ENCODE data around the gene RAB11FIP3.
"Not testable (repeated sequence)": the region's sequence is repeated elsewhere in the genome, so short reads cannot be mapped to it uniquely, and the experiment has no call there.

Gene RAB11FIP3

GRCh38 chr16:496097-496886, 70.8 kb downstream of the RAB11FIP3 start:
- no peak for DNase-seq

- no peak for DNase-seq
Observed at GRCh38 chr16:497258-497657, 71.8 kb downstream of the RAB11FIP3 start.

- DNase-seq, result no peak
Observed at GRCh38 chr16:499924-500323, 74.5 kb downstream of the RAB11FIP3 start.

GRCh38 chr16:500709-501108, 75.3 kb downstream of the RAB11FIP3 start:
- DNase-seq, result no peak

GRCh38 chr16:502179-502943, 76.9 kb downstream of the RAB11FIP3 start:
- no peak for DNase-seq

GRCh38 chr16:503150-504071, 78.0 kb downstream of the RAB11FIP3 start:
- no peak for DNase-seq

- no peak for DNase-seq
Observed at GRCh38 chr16:505479-506245, 80.2 kb downstream of the RAB11FIP3 start.

- DNase-seq, result no peak
Observed at GRCh38 chr16:506246-506546, 80.7 kb downstream of the RAB11FIP3 start.

- not testable (repeated sequence) for DNase-seq
Observed at GRCh38 chr16:507527-507926, 82.1 kb downstream of the RAB11FIP3 start.

GRCh38 chr16:507996-508395, 82.5 kb downstream of the RAB11FIP3 start:
- no peak for DNase-seq

- DNase-seq, result no peak
Observed at GRCh38 chr16:508884-509736, 83.7 kb downstream of the RAB11FIP3 start.

GRCh38 chr16:510066-510825, 84.8 kb downstream of the RAB11FIP3 start:
- no peak for DNase-seq

GRCh38 chr16:512802-513201, 87.4 kb downstream of the RAB11FIP3 start:
- no peak for DNase-seq

GRCh38 chr16:513950-514349, 88.5 kb downstream of the RAB11FIP3 start:
- no peak for DNase-seq

GRCh38 chr16:515175-515938, 89.9 kb downstream of the RAB11FIP3 start:
- DNase-seq, result no peak

- no peak for DNase-seq
Observed at GRCh38 chr16:515939-516226, 90.4 kb downstream of the RAB11FIP3 start.

- no peak for DNase-seq
Observed at GRCh38 chr16:516301-516700, 90.9 kb downstream of the RAB11FIP3 start.

- DNase-seq, result no peak
Observed at GRCh38 chr16:518858-519257, 93.4 kb downstream of the RAB11FIP3 start.

GRCh38 chr16:519425-519824, 94.0 kb downstream of the RAB11FIP3 start:
- no peak for DNase-seq

Measured in activated CD4-positive, alpha-beta T cell treated with anti-CD3 and anti-CD28 coated beads, Interleukin-2, Interleukin-6, amounts not matched to agents 100 ng/mL and 50 ng/mL, durations not matched to agents 16 hours and 8 hours (primary cell).